Stimulated activated CD8-positive, alpha-beta memory T cell treated with anti-CD3 and anti-CD28 coated beads, Interleukin-7, amount 100 ng/mL, for 4 hours (primary cell): ENCODE results near the gene RBM19.

Experiments used
- DNase-seq, 2 donors: peaks; one replicate each; pipeline ENCODE4 v3.0.0-alpha.2; 2020; ENCODE audit warnings: low read depth in 2 of 2

RBM19 gene

DNA sequence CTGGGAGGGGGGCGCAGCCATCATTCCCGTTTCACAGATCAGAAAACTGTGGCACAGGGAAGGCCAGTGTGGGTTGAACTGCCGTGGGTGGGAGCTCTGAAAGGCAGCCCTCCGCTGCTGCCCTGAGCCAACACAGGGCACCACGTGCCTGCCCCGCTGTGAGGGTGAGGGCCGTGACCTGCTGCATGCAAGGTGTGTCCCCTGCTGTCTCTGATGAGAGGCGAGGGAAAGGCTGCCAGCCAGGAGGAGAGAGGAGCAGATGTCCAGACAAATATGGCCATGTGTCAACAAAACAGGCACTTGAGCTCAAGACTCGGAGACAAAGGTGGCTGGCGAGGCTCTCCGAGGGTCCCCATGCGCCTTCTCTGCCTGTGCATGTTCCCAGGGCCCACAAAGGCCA is 108.8 kb downstream of the RBM19 start:
- DNase-seq = no peak

DNA sequence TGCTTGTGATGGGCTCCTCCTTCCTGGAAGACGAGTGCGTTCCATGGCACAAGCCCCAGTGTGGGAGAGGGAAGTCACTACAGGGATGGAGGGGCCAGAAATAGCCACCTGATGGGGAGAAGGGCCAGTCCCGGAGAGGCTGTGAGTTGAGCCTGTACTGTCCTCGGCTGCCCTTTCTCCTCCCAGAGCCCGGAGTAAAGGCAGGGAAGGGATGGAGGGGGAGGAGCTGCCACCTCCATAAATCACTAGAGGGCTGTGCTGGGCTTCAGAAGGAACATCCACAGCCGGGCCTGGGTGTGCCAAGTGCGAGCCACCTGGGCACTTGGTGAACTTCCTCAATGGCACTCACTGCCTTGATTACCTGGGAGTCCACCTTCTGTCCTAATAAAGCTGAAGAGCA is 110.1 kb downstream of the RBM19 start:
- DNase-seq = no peak

DNA sequence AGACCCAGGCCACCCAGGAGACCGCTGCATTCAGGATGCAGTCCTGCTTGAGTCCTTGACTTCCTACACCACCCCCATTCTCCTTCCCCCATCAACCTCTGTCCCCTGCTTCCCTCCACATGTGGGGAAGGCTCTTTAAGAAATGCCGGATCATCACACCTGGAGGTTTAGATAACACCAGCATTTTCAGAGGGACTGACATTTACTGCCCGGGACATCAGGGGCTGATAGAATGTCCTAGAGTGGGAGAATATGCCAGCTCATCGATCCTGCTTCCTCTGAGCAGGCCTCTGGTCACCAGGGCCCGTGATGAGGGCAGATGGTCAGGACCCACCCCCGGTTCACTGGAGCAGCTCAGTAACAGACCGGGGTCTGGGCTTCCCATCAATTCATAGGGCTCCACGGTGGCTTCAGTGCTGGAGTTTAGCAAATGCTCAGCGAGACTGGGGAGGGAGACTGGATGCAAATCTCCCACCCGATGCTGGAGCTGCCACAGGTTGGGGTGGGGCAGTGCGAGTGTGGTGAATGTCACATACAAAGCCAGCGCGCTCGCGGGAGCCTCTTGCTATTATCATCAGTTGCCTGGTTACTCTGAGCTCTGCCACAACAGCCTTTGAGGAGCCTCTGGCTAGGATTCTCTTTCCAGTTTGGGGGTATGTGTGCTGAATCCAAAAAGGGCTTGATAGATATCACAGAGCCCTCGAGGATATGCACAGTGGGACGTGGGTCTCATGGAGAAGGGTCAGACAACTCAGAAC is 111.6 kb downstream of the RBM19 start:
- no peak for DNase-seq

DNA sequence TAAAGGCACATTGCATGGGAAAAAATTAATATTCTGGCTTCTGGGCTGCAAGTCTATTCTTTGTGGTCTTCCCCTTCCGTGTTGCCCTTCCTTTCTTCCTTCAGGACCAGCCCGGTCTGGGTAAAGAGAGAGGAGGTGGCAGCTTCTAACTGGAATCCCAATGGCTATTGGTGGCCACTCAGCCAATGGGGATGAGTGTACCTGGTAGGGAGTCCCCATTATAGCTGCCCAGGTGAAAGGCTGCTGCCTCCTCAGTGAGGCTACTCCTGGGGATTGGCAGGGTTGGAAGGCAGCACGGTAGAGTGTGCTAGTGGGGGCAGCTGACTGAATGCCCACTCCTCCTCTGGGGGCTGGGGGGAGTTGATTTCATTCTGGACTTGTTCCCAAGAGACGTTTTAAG is 112.6 kb downstream of the RBM19 start:
- no peak for DNase-seq

DNA sequence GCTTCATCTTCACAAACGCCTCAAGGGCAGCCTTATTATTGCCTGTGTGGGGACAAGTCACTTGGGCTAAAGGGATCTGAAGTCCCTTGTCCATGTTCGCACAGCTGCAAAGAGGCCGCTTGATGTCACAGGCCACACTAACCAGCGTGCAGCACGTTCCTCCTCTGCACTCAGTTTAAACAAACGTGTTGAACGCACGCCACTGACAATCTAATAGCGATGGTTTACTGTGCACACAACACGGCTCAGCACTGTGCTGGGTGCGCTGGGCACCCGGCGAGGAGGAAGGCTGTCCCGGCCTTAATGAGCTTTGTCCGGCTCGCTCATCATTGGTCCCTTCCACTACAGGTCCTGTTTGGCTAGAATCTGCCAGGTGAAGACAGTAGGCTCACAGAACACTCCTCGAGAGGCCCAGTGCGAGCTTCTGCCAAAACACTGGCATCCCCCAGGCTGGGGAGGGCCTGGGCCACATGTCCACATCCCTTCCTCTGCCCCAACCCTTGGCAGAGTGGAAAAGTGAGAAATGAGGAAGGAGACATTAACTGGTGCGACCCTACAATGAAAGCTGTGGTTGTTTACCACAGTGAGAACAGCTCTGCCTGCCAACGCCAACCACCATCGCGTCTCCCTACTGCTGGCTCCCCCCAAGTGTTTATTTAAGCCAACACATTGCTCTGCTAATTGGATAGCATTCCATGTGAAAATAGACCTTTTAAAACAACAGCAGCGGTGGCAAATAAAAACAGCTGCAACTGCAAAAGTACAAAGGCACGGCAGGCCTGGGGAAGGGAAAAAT is 113.2 kb downstream of the RBM19 start:
- no peak for DNase-seq

DNA sequence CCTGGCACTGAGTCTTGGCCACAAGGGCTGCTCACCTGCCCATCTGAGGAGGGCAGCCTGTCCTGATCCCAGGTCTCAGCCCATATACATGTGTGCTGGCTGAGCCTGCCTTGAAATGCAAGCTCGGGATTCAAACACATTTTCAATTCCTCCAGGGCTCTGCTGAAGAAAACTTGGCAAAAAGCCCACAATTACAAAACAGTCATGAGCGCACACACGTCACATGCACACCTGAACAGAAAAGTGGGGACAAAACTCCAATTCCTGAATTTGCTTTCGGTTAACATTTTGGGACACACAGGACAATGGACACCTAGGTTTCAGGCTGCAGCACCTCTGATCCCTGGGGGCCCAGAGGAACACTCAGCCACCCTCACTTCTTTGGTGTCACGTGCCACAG is 113.9 kb downstream of the RBM19 start:
- no peak for DNase-seq

DNA sequence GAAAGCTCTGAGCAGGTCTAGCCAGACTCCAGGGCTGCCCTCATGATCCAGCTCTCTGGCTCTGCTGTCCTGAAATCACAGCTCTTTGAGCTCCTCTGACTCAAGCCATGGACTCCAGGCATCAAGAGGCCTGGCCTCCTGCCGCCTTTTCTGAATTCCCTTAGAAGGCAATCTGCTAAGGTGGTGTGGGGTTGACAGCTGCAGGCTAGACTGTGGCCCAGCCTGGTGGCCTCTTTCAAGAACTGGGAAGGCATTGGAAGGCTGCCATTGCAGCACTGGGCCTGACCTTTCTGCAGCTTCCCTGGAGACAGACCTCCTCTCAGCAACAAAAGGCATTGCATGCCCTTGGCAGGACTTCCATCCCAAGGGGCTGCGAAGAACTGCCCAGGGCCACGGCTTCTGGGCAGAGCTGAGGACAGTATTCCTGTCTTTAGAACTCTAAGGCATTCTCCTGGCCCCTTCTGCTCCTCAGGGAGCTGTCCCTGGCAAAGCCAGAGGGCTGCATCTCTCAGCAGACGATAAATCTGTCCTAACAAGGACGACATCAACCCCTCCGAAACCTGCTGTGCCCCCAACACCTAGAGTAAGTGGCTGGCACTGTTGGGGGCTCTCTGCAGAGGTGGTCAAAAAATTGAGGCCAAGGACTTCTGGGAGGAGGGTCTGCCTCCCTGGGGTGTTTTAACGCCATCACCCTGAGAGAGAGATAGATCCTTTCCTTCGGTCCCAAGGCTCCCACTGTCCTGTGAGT is 115.6 kb downstream of the RBM19 start:
- DNase-seq = no peak

DNA sequence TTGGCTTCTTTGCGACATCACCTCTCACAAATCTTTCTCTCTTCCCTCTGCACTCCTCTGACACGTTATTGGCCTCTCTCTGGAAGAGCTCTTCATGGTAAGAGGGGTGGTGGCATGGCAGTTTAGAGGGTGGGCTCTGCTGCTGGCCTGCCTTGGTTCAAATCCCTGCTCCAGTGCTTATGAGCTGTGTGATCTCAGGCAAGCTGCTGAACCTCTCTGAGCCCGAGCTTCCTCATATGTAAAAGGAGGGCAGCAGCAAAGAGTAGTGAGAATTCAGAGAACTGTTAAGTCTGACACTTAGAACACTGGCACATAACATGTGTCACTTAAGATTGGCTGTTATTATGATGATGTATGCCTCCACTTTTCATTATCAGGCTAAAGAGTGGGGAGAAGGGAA is 118.3 kb downstream of the RBM19 start:
- DNase-seq = no peak

DNA sequence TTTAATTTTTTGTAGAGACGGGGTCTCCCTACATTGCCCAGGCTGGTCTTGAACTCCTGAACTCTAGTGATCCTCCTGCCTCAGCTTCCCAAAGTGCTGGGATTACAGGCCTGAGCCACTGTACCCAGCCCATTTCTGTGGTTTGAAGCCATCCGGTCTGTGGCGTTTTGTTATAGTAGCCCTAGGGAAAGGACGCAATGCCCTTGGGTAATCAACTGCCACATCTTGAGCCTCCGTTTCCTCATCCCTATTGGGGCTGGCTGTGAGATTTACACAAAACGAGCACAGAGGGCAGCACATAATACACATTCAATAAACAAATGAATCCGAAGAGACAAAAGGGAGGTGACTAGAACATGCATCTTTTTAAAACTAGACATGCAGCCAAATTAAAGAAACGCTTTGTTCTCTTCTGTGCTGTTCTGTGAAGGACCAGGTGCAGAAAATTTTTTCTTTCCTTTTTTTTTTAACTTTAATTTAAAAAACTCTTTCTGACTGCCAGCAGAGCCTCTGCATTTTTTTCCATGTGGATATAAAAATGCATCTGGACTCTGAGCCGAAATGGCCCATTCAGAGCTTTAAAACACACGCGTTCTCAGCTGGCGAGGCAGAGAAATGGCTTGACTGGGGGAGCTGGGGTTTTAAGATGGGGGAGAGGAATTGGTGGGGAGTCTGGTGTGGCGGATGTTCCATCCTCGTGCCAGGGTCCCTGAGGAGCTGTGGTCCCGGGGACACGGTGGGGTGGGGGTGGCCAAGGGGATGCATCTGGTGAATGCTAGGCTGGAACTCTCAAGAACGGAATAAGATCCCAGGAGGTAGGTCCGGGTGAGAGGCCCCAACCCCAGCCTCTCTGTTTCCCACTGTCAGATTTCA is 119.0 kb downstream of the RBM19 start:
- no peak for DNase-seq

DNA sequence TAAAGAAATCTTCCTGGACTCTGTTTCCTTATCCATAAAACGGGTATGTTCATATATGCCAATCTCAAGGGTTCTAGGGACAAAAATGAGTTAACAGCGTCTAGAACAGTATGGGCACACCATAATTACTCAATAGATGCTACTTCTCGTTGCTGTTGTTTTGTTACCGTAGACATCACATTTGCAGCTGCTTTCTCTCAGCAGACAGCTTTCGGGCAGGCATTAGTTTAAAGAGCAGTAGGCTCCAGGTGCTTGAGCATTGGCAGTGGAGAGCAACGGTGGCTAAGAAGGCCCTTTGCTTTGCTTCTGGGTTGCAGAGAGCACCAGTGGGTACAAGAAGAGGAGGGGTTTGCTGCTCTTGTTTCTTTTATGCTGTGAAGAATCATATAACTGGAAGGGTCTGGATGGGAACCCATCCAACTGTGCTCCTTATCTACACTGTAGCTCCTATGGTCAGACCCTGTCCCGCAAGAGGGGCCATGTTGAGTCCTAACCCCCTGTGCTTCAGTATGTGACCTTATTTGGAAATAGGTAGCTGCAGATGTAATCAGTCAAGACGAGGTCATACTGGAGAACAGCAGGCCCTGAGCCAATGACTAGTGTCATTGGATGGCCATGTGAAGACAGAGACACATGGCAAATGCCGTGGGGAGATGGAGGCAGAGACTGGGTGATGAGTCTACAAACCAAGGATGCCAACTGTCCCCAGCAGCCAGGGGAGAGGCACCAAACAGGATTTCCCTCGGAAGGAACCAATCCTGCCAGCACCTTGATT is 120.0 kb downstream of the RBM19 start:
- no peak for DNase-seq

DNA sequence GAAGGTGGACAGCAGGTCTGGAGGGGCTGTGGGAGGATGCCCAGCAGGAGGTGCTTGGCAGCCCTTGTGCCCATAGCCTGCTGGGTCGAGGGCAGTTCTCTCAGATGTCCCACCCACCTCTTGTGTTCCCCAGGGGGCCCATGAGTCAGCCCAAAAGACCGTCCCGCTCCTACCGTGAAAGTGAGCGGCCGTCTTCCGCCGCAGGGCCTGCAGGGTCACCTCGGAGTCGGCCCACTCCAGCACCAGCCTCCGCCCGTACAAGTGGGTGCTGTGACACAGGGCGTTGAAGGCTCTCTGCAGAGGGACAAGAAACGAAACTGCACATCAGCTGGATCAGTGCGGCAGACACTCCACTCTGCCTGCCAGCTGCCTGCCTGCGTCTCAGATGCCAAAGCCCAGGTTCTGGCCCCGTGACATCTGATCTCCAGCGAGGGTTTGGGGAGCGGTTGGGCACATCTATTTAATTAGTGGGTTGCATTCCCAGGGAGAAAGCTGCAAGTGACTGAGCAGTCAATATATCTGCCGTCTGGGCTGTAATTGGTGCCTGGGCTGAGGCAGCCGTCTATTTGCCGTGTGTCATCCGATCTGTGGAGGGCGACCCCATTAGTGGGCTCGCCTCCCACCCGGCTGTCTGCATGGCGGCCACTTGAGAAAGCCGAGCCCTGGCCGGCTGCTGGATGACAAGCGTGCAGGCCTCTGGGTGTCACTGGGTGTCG is 121.5 kb downstream of the RBM19 start:
- DNase-seq = no peak

DNA sequence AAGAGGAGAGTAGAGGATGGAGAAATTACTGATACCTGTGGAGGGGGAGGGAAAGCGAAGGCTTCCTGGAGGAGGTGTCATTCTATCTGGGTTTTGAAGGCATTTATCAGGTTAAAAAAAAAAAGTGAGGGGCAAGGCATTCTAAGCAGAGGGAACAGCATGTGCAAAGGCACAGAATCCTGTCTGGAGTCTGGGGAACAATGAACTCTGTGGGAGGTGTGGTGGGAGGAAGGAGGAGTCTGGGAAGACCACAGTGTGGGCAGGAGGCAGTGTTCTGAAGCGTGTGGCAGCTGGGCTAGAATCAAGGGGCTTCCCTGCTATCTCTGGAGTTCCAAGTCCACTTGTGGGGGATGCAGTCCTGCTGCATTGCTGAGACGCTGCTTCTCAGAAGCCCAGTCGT is 123.4 kb downstream of the RBM19 start:
- DNase-seq = no peak

DNA sequence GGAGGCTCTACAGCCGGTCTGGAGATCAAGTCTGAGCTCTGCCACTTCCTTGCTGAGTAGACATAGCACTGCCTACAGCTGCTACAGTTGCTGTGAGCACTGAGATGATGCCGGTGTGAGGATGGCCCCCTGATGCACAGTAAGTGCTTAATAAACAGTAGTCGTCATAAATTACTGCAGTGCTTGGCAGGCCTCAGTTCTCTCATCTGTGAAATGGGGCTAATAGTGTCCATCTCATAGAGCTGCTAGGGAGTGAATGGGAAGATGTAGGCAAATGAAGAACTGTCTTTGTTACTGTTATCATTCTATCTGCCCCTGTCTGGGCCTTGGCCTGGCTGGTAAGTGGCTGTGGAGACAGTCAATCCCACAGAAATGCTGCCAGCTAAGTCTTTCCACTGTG is 124.3 kb downstream of the RBM19 start:
- no peak for DNase-seq

DNA sequence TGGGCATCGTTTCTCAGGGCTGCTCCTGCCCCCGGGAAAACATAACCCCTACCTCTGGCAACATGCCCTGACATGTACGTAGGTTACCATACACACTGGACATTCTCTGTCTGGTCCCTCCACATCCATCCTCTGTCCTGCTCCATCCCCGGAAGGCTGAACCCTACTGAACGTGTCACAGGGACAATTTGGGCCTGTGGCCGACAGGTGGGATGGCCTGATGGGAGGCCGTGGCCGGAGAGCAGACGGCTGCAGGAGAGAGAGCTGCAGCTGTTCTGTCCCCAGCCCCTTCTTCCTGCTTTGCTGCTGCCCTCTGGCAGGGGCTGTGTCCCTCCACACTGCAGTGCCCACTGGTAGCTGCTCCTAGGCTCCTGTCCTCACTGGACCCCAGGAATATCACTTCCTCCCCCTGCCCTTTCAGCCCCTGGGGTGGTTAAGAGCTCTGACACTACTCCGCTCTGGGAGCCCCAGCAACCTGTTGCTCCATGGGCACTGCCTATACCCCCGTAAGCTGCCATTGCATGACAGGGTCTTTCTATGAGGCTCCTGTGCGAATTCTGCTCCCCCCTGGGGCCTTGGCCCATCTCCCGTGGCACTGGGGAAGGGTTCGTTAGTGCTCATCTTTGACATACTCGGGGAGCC is 125.6 kb downstream of the RBM19 start:
- no peak for DNase-seq

DNA sequence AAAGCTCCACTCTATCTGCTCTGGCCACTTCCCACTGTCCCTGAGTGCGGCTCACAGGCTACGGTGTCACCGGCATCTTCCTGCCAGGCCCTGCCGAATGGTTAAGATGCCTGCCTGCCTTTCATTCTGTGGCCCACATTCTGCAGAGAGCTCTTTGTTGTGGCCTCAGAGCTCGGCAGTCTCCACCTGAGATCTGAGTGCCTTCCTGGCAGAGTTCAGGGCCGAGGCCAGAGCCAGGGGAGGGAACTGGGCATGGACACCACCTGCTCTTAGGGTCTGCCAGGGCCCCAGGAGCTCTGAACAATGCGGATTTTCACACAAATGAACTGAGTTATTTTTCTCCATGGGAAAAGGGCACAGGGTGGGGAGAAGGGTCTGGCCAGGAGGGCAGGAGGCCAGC is 127.2 kb downstream of the RBM19 start:
- no peak for DNase-seq

DNA sequence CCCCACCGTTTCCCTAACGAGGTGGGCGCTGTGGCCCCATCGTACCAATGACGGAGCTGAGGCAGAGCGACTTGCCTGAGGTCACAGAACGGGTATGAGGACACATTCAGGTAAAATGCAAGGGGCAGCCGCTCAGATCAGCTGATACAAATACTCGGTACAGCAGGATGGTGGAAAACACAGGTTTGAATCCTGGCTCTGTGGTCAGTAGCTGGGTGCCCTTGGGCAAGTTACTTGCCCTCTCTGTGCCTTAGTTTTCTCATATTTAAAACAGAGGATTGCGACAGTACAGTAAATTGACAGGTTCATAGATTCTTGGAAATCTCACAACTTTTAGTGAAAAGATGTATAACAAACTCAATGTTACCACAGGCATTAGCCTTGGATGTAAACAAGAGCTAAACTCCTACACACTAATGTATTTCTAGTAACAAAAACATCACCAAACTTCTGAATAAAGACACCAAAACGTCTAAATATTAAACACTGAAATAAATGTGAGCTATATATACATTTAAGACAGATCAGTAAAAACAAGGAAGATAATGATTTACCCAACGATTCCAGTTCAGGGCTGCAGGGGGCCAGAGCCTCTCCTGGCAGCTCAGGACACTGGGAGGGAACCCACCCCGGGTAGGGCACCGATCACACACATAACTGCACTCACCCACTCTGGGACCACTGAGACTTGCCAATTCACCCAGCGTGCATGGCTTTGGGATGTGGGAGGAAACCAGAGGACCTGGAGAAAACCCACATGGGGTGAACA is 128.4 kb downstream of the RBM19 start:
- no peak for DNase-seq

DNA sequence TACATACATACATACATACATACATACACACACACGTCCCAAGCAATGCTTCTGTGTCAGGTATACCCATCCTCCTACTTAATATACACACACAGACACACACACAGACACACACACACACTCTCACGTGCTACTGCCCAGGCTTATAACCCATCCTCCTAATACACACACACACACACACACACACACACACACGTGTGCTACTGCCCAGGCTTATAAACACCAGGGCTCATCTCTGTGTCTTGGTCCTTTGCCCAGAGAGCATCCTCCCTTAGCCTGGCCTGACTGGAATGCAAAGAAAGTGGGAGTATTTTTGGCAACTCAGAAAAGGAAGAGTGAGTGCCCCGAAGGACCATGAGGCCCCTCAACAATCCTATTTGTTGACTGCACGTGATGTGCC is 129.0 kb downstream of the RBM19 start:
- no peak for DNase-seq

DNA sequence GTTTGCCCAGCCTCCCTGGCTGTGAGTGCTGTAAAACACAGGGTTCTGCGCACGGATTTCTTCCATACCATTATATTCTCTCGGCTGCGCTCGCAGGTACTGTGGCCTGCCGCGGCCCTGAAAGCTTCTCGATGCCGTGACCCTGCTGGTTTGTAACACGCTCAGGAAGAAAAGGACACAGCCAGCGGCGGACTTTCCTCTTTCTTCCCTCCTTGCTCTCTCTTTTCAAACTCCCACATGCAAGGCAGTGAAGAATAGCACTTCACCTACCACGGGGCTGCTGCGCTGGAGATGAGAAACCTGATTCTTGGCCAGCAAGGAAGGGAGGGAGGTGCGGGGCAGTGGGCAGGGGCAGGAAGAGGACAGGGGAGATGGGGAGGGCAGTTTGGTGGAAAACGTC is 130.2 kb downstream of the RBM19 start:
- no peak for DNase-seq

DNA sequence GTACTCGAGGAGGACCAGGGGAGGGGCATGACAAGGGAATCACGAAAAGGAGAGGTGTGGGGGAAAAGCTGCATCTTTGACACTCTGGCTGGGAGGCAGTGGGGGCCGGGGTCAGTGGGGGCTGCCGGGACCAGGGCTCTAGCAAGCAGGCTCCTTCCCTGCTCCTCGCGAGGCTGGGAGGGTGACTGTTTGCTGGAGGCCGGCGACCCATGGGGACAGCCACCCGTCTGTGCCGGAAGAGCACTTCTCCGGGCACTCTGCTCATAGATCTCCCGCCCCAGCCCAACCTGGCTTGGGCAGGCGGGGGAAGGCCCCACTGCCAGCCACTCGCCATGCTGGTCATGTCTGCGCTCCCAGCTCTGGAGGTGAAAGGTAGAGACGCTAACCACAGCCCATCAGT is 130.7 kb downstream of the RBM19 start:
- no peak for DNase-seq
